H1 (cell line): ENCODE data around the gene GPHA2. TPM values are rescaled to one million over a fixed set of nuclear protein-coding genes. Genes with fewer than 3 reads are reported as not detected.

Source experiments
- CTCF ChIA-PET: fragments of 300-600 bp; sonication (Branson Sonifier 250); formaldehyde crosslinking; loops from one replicate; lab custom pipeline; 2021; ENCODE audit not compliant: partially characterized antibody; lab: Charles Lee
- POLR2A ChIA-PET: fragments of 300-600 bp; sonication (Branson Sonifier 250); formaldehyde crosslinking; loops from one replicate; lab custom pipeline; 2021; ENCODE audit warnings: inconsistent platforms; ENCODE audit not compliant: partially characterized antibody; lab: Charles Lee
- DNase-seq, 2 experiments: peaks; one replicate each; pipeline versions ENCODE4 v3.0.0 to v3.0.0-alpha.2; 2010 to 2022; ENCODE audit warnings: low spot score in 2 of 2, low read depth in 1 of 2, mixed read lengths in 1 of 2
- FAIRE-seq: peaks from 2 replicates; lab custom pipeline; 2011; peaks lifted over from hg19 to GRCh38; lab: Jason Lieb, UNC
- H2AFZ ChIP-seq: 2 replicates; pipeline ENCODE4 v1.8.1; 2012; ENCODE audit warnings: low read length, inconsistent platforms
- H2AK5ac ChIP-seq: 2 replicates; pipeline ENCODE4 v1.6.1; 2013; ENCODE audit warnings: low read depth, low read length
- H2BK120ac ChIP-seq: replicated peaks from 2 replicates; pipeline ENCODE3; 2013; ENCODE audit warnings: low read depth, low read length, inconsistent platforms
- H2BK12ac ChIP-seq: 2 replicates; pipeline ENCODE4 v1.6.1; 2013; ENCODE audit warnings: low read depth, low read length
- H2BK15ac ChIP-seq: 2 replicates; pipeline ENCODE4 v1.6.1; 2013; ENCODE audit warnings: low read length
- H2BK20ac ChIP-seq: 2 replicates; pipeline ENCODE4 v1.6.1; 2013; ENCODE audit warnings: low read length
- H2BK5ac ChIP-seq: 2 replicates; pipeline ENCODE4 v1.6.1; 2013; ENCODE audit warnings: low read depth, low read length
- H3K14ac ChIP-seq: 2 replicates; pipeline ENCODE4 v1.6.1; 2013; ENCODE audit warnings: inconsistent platforms; ENCODE audit not compliant: insufficient read length
- H3K18ac ChIP-seq: 2 replicates; pipeline ENCODE4 v1.6.1; 2013; ENCODE audit warnings: low read length; ENCODE audit errors: extremely low read depth
- H3K23ac ChIP-seq: 2 replicates; pipeline ENCODE4 v1.6.1; 2013; ENCODE audit warnings: inconsistent platforms; ENCODE audit not compliant: insufficient read length
- H3K23me2 ChIP-seq: 2 replicates; pipeline ENCODE4 v1.6.1; 2013; ENCODE audit warnings: low read depth, low read length
- H3K27ac ChIP-seq: 2 replicates; pipeline ENCODE4 v1.6.1; 2011; ENCODE audit warnings: low read depth, low read length, inconsistent platforms
- H3K27me3 ChIP-seq, 4 experiments: replicated peaks in 1 of 4; 1 replicate in 1 of 4; 2 replicates in 3 of 4; pipeline versions ENCODE4 v1.6.1 to v1.8.1; 2011 to 2013; ENCODE audit warnings: low read length in 3 of 4, mild to moderate bottlenecking in 3 of 4, inconsistent platforms in 2 of 4, mixed read lengths in 2 of 4, moderate library complexity in 1 of 4; ENCODE audit not compliant: control insufficient read depth in 3 of 4, insufficient read depth in 3 of 4; ENCODE audit errors: extremely low read depth in 1 of 4
- H3K36me3 ChIP-seq, 4 experiments: 2 replicates each; pipeline versions ENCODE4 v1.6.1 to v1.8.1; 2011 to 2013; ENCODE audit warnings: mild to moderate bottlenecking in 4 of 4, low read length in 3 of 4, moderate library complexity in 2 of 4, control low read depth in 1 of 4, inconsistent platforms in 1 of 4; ENCODE audit not compliant: insufficient read depth in 4 of 4, control insufficient read depth in 2 of 4
- H3K4ac ChIP-seq: replicated peaks from 2 replicates; pipeline ENCODE3; 2013; ENCODE audit warnings: low read length, low read depth, mixed read lengths, inconsistent platforms; ENCODE audit not compliant: insufficient read length
- H3K4me1 ChIP-seq, 4 experiments: replicated peaks in 1 of 4; 1 replicate in 1 of 4; 2 replicates in 3 of 4; pipeline versions ENCODE4 v1.6.1 to v1.8.1; 2011 to 2013; ENCODE audit warnings: low read length in 3 of 4, inconsistent platforms in 2 of 4, mixed read lengths in 1 of 4; ENCODE audit not compliant: insufficient read depth in 4 of 4, control insufficient read depth in 3 of 4
- H3K4me2 ChIP-seq, 2 experiments: 2 replicates each; pipeline versions ENCODE4 v1.6.1 to v1.8.1; 2011 to 2013; ENCODE audit warnings: low read depth in 2 of 2, low read length in 2 of 2, control low read depth in 1 of 2, inconsistent platforms in 1 of 2, mild to moderate bottlenecking in 1 of 2; ENCODE audit not compliant: insufficient read depth in 1 of 2
- H3K4me3 ChIP-seq, 4 experiments: fragments of 200-600, 300-600 bp in 1 of 4; sonication (generic), shearing (Covaris generic), sonication (Bioruptor Twin) in 1 of 4; 2 replicates each; pipeline versions ENCODE4 v1.5.1 to v1.8.1; 2011 to 2016; ENCODE audit warnings: low read length in 4 of 4, low read depth in 3 of 4, control low read depth in 2 of 4, inconsistent platforms in 2 of 4, mild to moderate bottlenecking in 2 of 4, mixed read lengths in 1 of 4, moderate library complexity in 1 of 4; ENCODE audit not compliant: insufficient read depth in 2 of 4; ENCODE audit errors: extremely low read depth in 1 of 4
- H3K56ac ChIP-seq: replicated peaks from 2 replicates; pipeline ENCODE3; 2013; ENCODE audit warnings: low read depth, mild to moderate bottlenecking, mixed read lengths, low read length, inconsistent platforms; ENCODE audit not compliant: insufficient read length
- H3K79me1 ChIP-seq: 2 replicates; pipeline ENCODE4 v1.6.1; 2013; ENCODE audit warnings: low read depth, low read length, control low read depth
- H3K79me2 ChIP-seq, 2 experiments: 2 replicates each; pipeline versions ENCODE4 v1.6.1 to v1.8.1; 2012 to 2013; ENCODE audit warnings: low read length in 2 of 2, mild to moderate bottlenecking in 2 of 2, inconsistent platforms in 1 of 2; ENCODE audit not compliant: insufficient read depth in 2 of 2, control insufficient read depth in 1 of 2
- H3K9ac ChIP-seq, 4 experiments: replicated peaks in 1 of 4; 1 replicate in 1 of 4; 2 replicates in 3 of 4; pipeline versions ENCODE4 v1.6.1 to v1.8.1; 2011 to 2013; ENCODE audit warnings: low read depth in 3 of 4, low read length in 3 of 4, control low read depth in 2 of 4, mild to moderate bottlenecking in 2 of 4, moderate library complexity in 2 of 4, inconsistent platforms in 1 of 4; ENCODE audit errors: extremely low read depth in 1 of 4
- H3K9me3 ChIP-seq, 2 experiments: 2 replicates each; pipeline versions ENCODE4 v1.6.1 to v1.8.1; 2012 to 2013; ENCODE audit warnings: mild to moderate bottlenecking in 2 of 2, moderate library complexity in 2 of 2, control low read depth in 1 of 2, inconsistent platforms in 1 of 2, low read depth in 1 of 2, low read length in 1 of 2, mixed read lengths in 1 of 2; ENCODE audit not compliant: insufficient read depth in 2 of 2
- H4K20me1 ChIP-seq, 2 experiments: replicated peaks in 1 of 2; 2 replicates each; pipeline versions ENCODE3 to v1.8.1; 2011 to 2013; ENCODE audit warnings: inconsistent platforms in 2 of 2, low read length in 2 of 2, mild to moderate bottlenecking in 1 of 2; ENCODE audit not compliant: insufficient read depth in 2 of 2, control insufficient read depth in 1 of 2
- H4K5ac ChIP-seq: 2 replicates; pipeline ENCODE4 v1.6.1; 2013; ENCODE audit warnings: low read length, low read depth, mixed read lengths, inconsistent platforms; ENCODE audit not compliant: insufficient read length
- H4K8ac ChIP-seq: 2 replicates; pipeline ENCODE4 v1.8.0; 2013; ENCODE audit warnings: mild to moderate bottlenecking, moderate library complexity, low read length, inconsistent platforms; ENCODE audit not compliant: insufficient read depth; ENCODE audit errors: extremely low read depth
- H4K91ac ChIP-seq: replicated peaks from 2 replicates; pipeline ENCODE3; 2013; ENCODE audit warnings: low read length, mixed read lengths, inconsistent platforms; ENCODE audit not compliant: insufficient read length
- CBX5 ChIP-seq: fragments of 300-800, 300-1000 bp; sonication (generic); IDR thresholded peaks from 2 replicates; pipeline ENCODE4 v1.7.1; 2016; ENCODE audit warnings: antibody characterized with exemption, low read length, low read depth
- CREB1 ChIP-seq: IDR thresholded peaks from 2 replicates; pipeline ENCODE4 v1.6.1; 2012; ENCODE audit warnings: inconsistent platforms
- EGR1 ChIP-seq: IDR thresholded peaks from 2 replicates; pipeline ENCODE4 v1.6.1; 2011; ENCODE audit warnings: low read depth, low read length, borderline replicate concordance
- EZH2 ChIP-seq: fragments of 200-600 bp; sonication (generic); IDR thresholded peaks from 2 replicates; pipeline ENCODE4 v1.7.1; 2012; ENCODE audit warnings: low read depth, mild to moderate bottlenecking, moderate library complexity, low read length, inconsistent platforms; ENCODE audit not compliant: severe bottlenecking
- HDAC2 ChIP-seq, 2 experiments: fragments of 300-600 bp in 1 of 2; sonication (generic) in 1 of 2; IDR thresholded peaks; 2 replicates each; pipeline ENCODE4 v1.6.1; 2011 to 2012; ENCODE audit warnings: low read depth in 2 of 2, low read length in 2 of 2, mild to moderate bottlenecking in 2 of 2, moderate library complexity in 2 of 2, borderline replicate concordance in 1 of 2, inconsistent platforms in 1 of 2
- MAFK ChIP-seq: IDR thresholded peaks from 2 replicates; pipeline ENCODE4 v1.6.1; 2012; ENCODE audit warnings: low read depth, mild to moderate bottlenecking, improper control_type of control experiment, low read length
- PHF8 ChIP-seq: fragments of 200-600 bp; sonication (generic); conservative IDR thresholded peaks from 2 replicates; pipeline ENCODE4 v1.7.1; 2012; ENCODE audit warnings: low read depth, mild to moderate bottlenecking, inconsistent platforms, low read length, moderate library complexity
- SIN3A ChIP-seq, 2 experiments: IDR thresholded peaks in 1 of 2; conservative IDR thresholded peaks in 1 of 2; 2 replicates each; pipeline ENCODE4 v1.6.1; 2011 to 2012; ENCODE audit warnings: low read length in 2 of 2, improper control_type of control experiment in 1 of 2, low read depth in 1 of 2, mild to moderate bottlenecking in 1 of 2
- SRF ChIP-seq: IDR thresholded peaks from 2 replicates; pipeline ENCODE4 v1.6.1; 2011; ENCODE audit warnings: mild to moderate bottlenecking, low read depth, low read length, moderate library complexity
- TAF1 ChIP-seq: IDR thresholded peaks from 2 replicates; pipeline ENCODE4 v1.6.1; 2011; ENCODE audit warnings: mild to moderate bottlenecking, low read depth, low read length
- TBP ChIP-seq: IDR thresholded peaks from 2 replicates; pipeline ENCODE4 v1.6.1; 2011; ENCODE audit warnings: low read depth, low read length, improper control_type of control experiment
- TEAD4 ChIP-seq: IDR thresholded peaks from 2 replicates; pipeline ENCODE4 v1.6.1; 2012; ENCODE audit warnings: low read depth, low read length, inconsistent platforms, mixed read lengths
- YY1 ChIP-seq: IDR thresholded peaks from 2 replicates; pipeline ENCODE4 v1.6.1; 2011; ENCODE audit warnings: low read depth, mild to moderate bottlenecking, low read length
- WGBS, 2 experiments: shearing (Covaris generic) in 1 of 2; methylation state at CpG; one replicate each; pipeline versions ENCODE4 v1.1.6 to v1.1.7; 2013 to 2015; ENCODE audit warnings: low lambda C conversion rate in 2 of 2, mixed read lengths in 2 of 2, inconsistent platforms in 1 of 2, low coverage in 1 of 2, missing lambda C conversion rate in 1 of 2; ENCODE audit not compliant: insufficient replicate concordance in 2 of 2, insufficient coverage in 1 of 2, insufficient read length in 1 of 2; ENCODE audit errors: extremely low coverage in 1 of 2, missing lambda C conversion rate in 1 of 2; 5-methylcytosine and 5-hydroxymethylcytosine counted together
- polyA plus RNA-seq, 7 experiments: library from polyadenylated mRNA; depleted of rRNA in 3 of 7; stranded (reverse) in 5 of 7; unstranded in 2 of 7; fragments of >200 nt in 5 of 7; fragments of 200-250 nt in 2 of 7; gene quantifications; 1 replicate in 5 of 7; 2 replicates in 1 of 7; 4 replicates in 1 of 7; pipeline versions ENCODE4 v1.2.1 to v1.2.3, GENCODE V29; 2011 to 2013; ENCODE audit warnings: missing spikeins in 2 of 7, mixed read lengths in 2 of 7
- total RNA-seq: library from RNA; stranded (reverse); fragmentation: NEBNext Ultra II Directional; extraction: Animal tissue kit (Norgen Biotek cat#: 25700); gene quantifications from 2 replicates; pipeline ENCODE4 v1.2.1, GENCODE V29; 2021

The GPHA2 gene
- total and polyA plus RNA-seq, 2 of the 8 experiments (the other 6 are each of a cell fraction or from before 2014, with no cell fraction given): 0.97 to 4.4 TPM

GRCh38 chr11:64888406-64888728, 47.3 kb downstream of the GPHA2 start:
- Histone ChIP-seq H3K9me3 (no peaks in the 10 kb centered on the region), H3K14ac (no peak overlapping the region), H4K8ac (no peak overlapping the region; the same call in 1 of the 2 replicates), H3K79me1 (no peaks in the 10 kb centered on the region), H3K36me3 (no peaks in the 10 kb centered on the region), H3K4me3 (peak overlapping the region in 1 of 4 experiments; percentile 33; a peak in 1 of 8 replicates), H2BK15ac (peak overlapping the region; percentile 13; the same call in 1 of the 2 replicates), H2BK20ac (no peak overlapping the region), H3K27me3 (no peaks in the 10 kb centered on the region; a peak in 1 of 7 replicates), H2BK5ac (peak overlapping the region; percentile 79; the same call in 1 of the 2 replicates), H3K4me1 (peaks cover 0 to 11% (median 8%) of the 10 kb centered on the region in 4 experiments; a peak in 6 of 7 replicates), H3K23ac (no peak overlapping the region), H2AFZ (peak overlapping the region; percentile 93), H2BK12ac (peak overlapping the region; percentile 21; the same call in 1 of the 2 replicates), H3K23me2 (no peaks in the 10 kb centered on the region; the same call in 1 of the 2 replicates), H3K56ac (no peak overlapping the region), H3K79me2 (no peaks in the 10 kb centered on the region), H3K4ac (peak overlapping the region; percentile 36), H4K91ac (peak overlapping the region; percentile 98), H3K27ac (no peak overlapping the region), H4K20me1 (no peaks in the 10 kb centered on the region), H3K9ac (0 out of 7 replicates have a peak overlapping the region, but pooled peaks of 1 of the 4 experiments have one; percentile 20), H2AK5ac (no peak overlapping the region), H2BK120ac (no peak overlapping the region), H3K18ac (peak overlapping the region; percentile 19; the same call in 1 of the 2 replicates), H4K5ac (no peak overlapping the region), H3K4me2 (peak overlapping the region; percentile 40 to 66)
- DNase-seq: no peak
- FAIRE-seq: no peak
- ChIA-PET POLR2A (interaction anchor here (1.0 to 24.6 kb wide), 4 partner anchors 12 to 79 kb away, joined by 3 to 408 read pairs (median 34); partner anchors contain the start of gene EHD1), CTCF (interaction anchor here (0.5 to 32.2 kb wide), 24 partner anchors 7 to 158 kb away, joined by 3 to 1058 read pairs (median 4); partner anchors contain the start of genes ARL2, BATF2, CDC42BPG and EHD1)
- WGBS, 2 experiments: 75% methylated on average over 6 of the region's 8 CpGs; no CpG with 5 or more reads in 1 of the 2 experiments
- no peak for TF ChIP-seq TBP
- TF ChIP-seq CREB1: no peak
- no peak for TF ChIP-seq CBX5
- TF ChIP-seq SRF: no peak
- TF ChIP-seq YY1: no peak
- TF ChIP-seq TEAD4: no peak
- TF ChIP-seq SIN3A (conservative IDR thresholded peaks at IDR 0.05 in 1 of 2, IDR thresholded peaks at IDR 0.05 in 1 of 2; ENCODE audit: low read depth in 1 of 2, low read length in 2 of 2): no peak
- no peak for TF ChIP-seq TAF1
- no peak for TF ChIP-seq PHF8
- no peak for TF ChIP-seq MAFK
- no peak for TF ChIP-seq EGR1
- no peak for TF ChIP-seq EZH2
- TF ChIP-seq HDAC2 (IDR thresholded peaks at IDR 0.05; ENCODE audit: borderline replicate concordance in 1 of 2, low read depth in 2 of 2, low read length in 2 of 2): no peak
